ENCODE data around the gene HK1. TPM values are rescaled to one million over a fixed set of nuclear protein-coding genes. Genes with fewer than 3 reads are reported as not detected.
"Not testable (repeated sequence)": the region's sequence is repeated elsewhere in the genome, so short reads cannot be mapped to it uniquely, and the experiment has no call there.

Gene HK1
- total and polyA plus RNA-seq, 12 donors: 18.4 to 79.3 (median 45.1) TPM

DNA sequence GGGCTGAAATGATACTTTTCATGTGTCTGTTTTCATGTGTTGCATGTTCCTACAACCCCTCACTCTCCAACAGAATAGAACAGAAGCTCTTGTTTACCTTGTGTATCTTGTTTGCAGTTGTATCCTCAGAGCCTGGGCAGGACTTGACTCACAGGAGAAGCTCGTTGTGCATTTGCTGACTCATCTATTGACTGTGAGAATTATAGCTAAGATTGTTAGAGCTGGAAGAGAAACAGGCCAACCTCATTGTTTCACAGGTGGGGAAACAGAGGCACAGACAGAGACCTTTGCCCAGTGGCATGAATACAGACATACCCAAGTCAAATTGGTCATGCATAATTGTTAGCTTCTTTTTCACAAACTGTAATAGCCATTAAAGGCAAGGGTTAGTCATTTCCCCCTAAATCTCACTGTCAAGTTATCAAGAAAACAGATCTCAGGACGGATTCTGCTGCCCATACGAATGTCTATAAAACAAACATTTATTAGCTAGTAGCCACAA is 168.4 kb downstream of the HK1 start:
- 33 to 54% (median 44%) methylated on average over 3 of the region's 3 CpGs for WGBS, 4 donors
- no peak for DNase-seq
- H3K27ac ChIP-seq: peak overlapping the region in 1 of 5 donors; percentile 8

GRCh38 chr10:69449841-69450240 is 171.5 kb downstream of the HK1 start:
- peaks cover 0 to 27% of the 10 kb centered on the region in 2 donors for H3K4me1 ChIP-seq (replicated peaks in 1 of 2)

More for the DNA sequence above, 168.4 kb downstream of the HK1 start:
- no peak overlapping the region for H3K4me3 ChIP-seq
- no peaks in the 10 kb centered on the region for H3K27me3 ChIP-seq
- intact Hi-C loops (cut with DNase I): no loop called here
- no peak for TF ChIP-seq POLR2A (IDR thresholded peaks at IDR 0.05)
- no peaks in the 10 kb centered on the region for H3K9me3 ChIP-seq (replicated peaks in 1 of 3)
- H3K36me3 ChIP-seq (replicated peaks in 1 of 2): no peaks in the 10 kb centered on the region
- peaks cover 0 to 21% of the 10 kb centered on the region in 2 donors for H3K4me1 ChIP-seq (replicated peaks in 1 of 2)

DNA sequence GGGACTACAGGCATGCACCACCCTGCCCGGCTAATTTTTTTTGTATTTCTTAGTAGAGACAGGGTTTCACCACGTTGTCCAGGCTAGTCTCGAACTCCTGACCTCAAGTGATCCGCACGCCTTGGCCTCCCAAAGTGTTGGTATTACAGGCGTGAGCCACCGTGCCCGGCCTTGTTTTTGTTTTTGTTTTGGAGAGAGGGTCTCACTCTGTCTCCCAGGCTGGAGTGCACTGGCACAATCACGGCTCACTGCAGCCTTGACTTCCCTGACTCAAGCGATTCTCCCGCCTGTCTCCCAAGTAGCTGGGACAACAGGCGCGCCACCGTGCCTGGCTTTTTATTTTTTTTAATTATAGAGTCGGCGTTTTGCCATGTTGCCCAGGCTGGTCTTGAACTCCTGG is 172.1 kb downstream of the HK1 start:
- H3K27me3 ChIP-seq; DNase-seq; H3K4me3 ChIP-seq; H3K9me3 ChIP-seq (replicated peaks in 1 of 3); H3K36me3 ChIP-seq (replicated peaks in 1 of 2); intact Hi-C loops (cut with DNase I): not testable (repeated sequence)
- peaks cover 0 to 27% of the 10 kb centered on the region in 2 donors for H3K4me1 ChIP-seq (replicated peaks in 1 of 2)
- H3K27ac ChIP-seq: peak overlapping the region in 2 of 5 donors; percentile 15 to 40
- 69 to 72% (median 70%) methylated on average over 16 of the region's 16 CpGs for WGBS, 4 donors

More at GRCh38 chr10:69449841-69450240, 171.5 kb downstream of the HK1 start:
- no peaks in the 10 kb centered on the region for H3K9me3 ChIP-seq (replicated peaks in 1 of 3)
- WGBS, 4 donors: 0 to 21% (median 13%) methylated on average over 1 of the region's 1 CpG
- H3K27ac ChIP-seq: no peak overlapping the region
- intact Hi-C loops (cut with DNase I): no loop called here
- H3K4me3 ChIP-seq: no peak overlapping the region
- no peaks in the 10 kb centered on the region for H3K27me3 ChIP-seq
- no peak for TF ChIP-seq POLR2A (IDR thresholded peaks at IDR 0.05)
- peak; percentile 13 to 55 (median 44) for TF ChIP-seq CTCF (IDR thresholded peaks at IDR 0.05)
- no peaks in the 10 kb centered on the region for H3K36me3 ChIP-seq (replicated peaks in 1 of 2)
- DNase-seq: peak in 6 of 7 donors; percentile 35 to 79 (median 62)

DNA sequence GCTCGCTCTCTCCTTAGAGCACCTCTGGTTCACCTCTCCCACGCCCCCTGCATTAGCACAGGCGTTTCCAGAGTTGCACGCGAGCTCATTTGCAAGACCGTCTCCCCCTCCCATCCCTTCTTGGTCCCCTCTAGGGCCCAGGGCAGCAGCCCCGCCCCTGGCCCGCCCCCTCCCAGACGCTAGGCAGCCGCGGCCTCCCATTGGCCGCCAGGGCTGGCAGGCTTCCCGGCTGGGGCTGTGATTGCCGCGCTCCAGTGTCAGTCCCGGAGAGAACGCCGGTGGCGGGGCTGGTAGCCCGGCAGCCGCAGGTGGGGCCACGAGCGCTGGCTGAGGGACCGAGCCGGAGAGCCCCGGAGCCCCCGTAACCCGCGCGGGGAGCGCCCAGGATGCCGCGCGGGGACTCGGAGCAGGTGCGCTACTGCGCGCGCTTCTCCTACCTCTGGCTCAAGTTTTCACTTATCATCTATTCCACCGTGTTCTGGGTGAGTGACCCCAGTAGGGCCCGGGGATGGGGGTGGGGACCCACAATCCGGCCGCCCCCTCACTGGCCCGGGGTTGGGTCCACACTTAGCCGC is 173.0 kb downstream of the HK1 start, which contains the start of gene TSPAN15:
TSPAN15 (plus strand) TSS at position 257 of the 575 bp plus-strand sequence; CDS start at position 387, 130 bp downstream.
- intact Hi-C loops (cut with DNase I): no loop called here
- 0 to 8% (median 1%) methylated on average over 12 to 45 of the region's 45 CpGs for WGBS, 4 donors
- Histone ChIP-seq H3K4me3 (peak within 1 kb of the TSS in 2 of 4 donors; percentile 41 to 78), H3K9me3 (replicated peaks in 1 of 3) (no peaks in the 10 kb centered on the region), H3K36me3 (replicated peaks in 1 of 2) (no peaks in the 10 kb centered on the region), H3K4me1 (replicated peaks in 1 of 2) (peaks cover 0 to 25% of the 10 kb centered on the region in 2 donors), H3K27ac (peak within 1 kb of the TSS in 2 of 5 donors; percentile 15 to 40), H3K27me3 (no peaks in the 10 kb centered on the region)
- peak; percentile 82 to 91 (median 90) for DNase-seq
- TF ChIP-seq CTCF (IDR thresholded peaks at IDR 0.05): no peak
- peak in 1 of 2 donors; percentile 21 for TF ChIP-seq POLR2A (IDR thresholded peaks at IDR 0.05)

Other genes with a start within 250 kb of the HK1 start
- 100 to 1,000 TPM in 5 of 9 donors, 10 to 100 TPM in 4; 16.5 to 156 (median 106) TPM for gene SRGN, start 190.4 kb upstream of the HK1 start, total RNA-seq
- gene SRGN, start 190.4 kb upstream of the HK1 start, polyA plus RNA-seq: 100 to 1,000 TPM in 1 of 3 donors, 10 to 100 TPM in 2; 31.6 to 125 (median 38.5) TPM
- gene VPS26A, start 154.3 kb upstream of the HK1 start, total RNA-seq: 10 to 100 TPM; 16.5 to 59.4 (median 35.3) TPM
- 10 to 100 TPM; 15.6 to 65.2 (median 20.4) TPM for gene VPS26A, start 154.3 kb upstream of the HK1 start, polyA plus RNA-seq
- 10 to 100 TPM; 24.4 to 53.1 (median 34.1) TPM for gene SUPV3L1, start 98.3 kb upstream of the HK1 start, total RNA-seq
- 100 to 1,000 TPM in 2 of 3 donors, 10 to 100 TPM in 1; 54.8 to 165 (median 114) TPM for gene SUPV3L1, start 98.3 kb upstream of the HK1 start, polyA plus RNA-seq
- gene HKDC1, start 58.2 kb upstream of the HK1 start, total RNA-seq: under 1 TPM in 3 of 9 donors, not detected in 6; under 0.01 to 0.67 (median 0.11) TPM
- under 1 TPM; 0.04 to 0.48 (median 0.20) TPM for gene HKDC1, start 58.2 kb upstream of the HK1 start, polyA plus RNA-seq
- gene TACR2, start 138.4 kb downstream of the HK1 start, total RNA-seq: under 1 TPM in 7 of 9 donors, not detected in 2; 0.11 to 0.55 (median 0.35) TPM
- gene TACR2, start 138.4 kb downstream of the HK1 start, polyA plus RNA-seq: under 1 TPM in 2 of 3 donors, not detected in 1; 0.33 to 0.37 TPM
- 10 to 100 TPM in 7 of 9 donors, 1 to 10 TPM in 2; 6.9 to 13.6 (median 11.0) TPM for gene TSPAN15, start 173.0 kb downstream of the HK1 start, total RNA-seq
- gene TSPAN15, start 173.0 kb downstream of the HK1 start, polyA plus RNA-seq: 10 to 100 TPM in 1 of 3 donors, 1 to 10 TPM in 2; 5.6 to 14.8 (median 8.6) TPM

Data from adrenal gland (tissue), 12 donors.